ENCODE measurements around the gene COL4A3.

Gene COL4A3

GRCh38 chr2:227160164-227160563 lies 4.3 kb upstream of the COL4A3 start:
- no peak for DNase-seq

DNA sequence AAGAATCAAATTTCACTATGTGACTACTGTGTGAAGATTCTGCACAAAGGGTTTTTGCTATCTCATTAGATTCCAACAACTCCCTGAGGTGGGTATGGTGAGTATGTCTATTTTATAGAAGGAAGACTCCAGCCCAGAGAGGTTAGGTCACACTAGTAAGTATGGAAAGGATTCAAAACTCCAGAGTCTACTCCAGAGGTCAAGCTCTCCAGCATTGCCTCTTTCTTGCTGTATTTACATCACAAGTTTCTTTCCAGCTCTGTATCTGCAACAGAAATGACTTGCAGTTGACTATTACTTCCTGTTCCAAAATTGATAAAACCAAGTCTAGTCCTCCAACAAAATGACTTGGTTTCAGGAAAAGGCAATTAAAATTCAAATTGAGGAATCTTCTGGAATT lies 2.5 kb upstream of the COL4A3 start:
- DNase-seq, result no peak

- DNase-seq, result no peak
These were observed 883 bp upstream of the COL4A3 start for GRCh38 chr2:227163485-227163997.

DNA sequence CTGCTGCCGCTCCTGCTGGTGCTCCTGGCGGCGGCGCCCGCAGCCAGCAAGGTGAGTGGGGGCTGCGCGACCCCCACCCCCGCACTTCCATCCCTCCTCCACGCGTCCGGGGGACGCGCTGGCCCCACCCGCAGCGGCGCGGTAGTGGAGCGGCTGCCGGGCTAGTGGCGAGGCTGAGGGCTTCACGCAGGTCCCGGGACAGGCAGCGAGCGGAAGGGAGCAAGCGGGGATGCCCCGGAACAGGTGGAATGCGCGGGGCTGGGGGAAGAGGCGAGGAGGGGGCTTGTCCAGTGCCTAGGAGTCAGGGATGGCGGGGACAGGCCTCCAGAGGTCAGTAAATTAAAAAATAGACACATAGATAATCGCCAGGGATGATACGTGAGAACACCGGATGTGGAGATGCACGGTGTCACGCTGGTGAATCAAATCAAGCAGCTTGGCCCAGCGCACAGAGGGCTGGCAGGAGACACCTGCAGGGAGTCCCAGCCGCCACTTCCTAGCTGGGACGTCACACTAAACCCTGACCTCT lies 403 bp downstream of the COL4A3 start:
- no peak for DNase-seq

DNA sequence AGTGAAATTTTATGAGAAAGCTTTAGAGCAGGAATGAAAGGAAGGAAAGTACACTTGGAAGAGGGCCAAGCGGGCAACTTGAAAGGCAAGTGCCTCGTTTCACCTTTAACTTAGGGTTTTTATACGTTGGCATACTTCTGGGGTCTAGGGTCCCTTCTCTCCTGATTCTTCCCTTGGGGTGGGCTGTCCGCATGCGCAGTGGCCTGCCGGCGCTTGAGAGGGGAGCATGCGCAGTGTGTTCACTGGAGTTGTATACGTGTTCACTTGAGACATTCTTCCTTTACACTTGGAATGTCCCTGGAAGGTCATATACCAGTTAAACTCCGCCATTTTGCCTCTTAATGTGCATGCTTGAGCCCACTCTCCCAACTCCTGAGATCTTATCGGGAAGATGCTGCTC lies 7.4 kb downstream of the COL4A3 start:
- peak; percentile 5 for DNase-seq

- no peak for DNase-seq
These were observed 13.3 kb downstream of the COL4A3 start for GRCh38 chr2:227177592-227178336.

DNA sequence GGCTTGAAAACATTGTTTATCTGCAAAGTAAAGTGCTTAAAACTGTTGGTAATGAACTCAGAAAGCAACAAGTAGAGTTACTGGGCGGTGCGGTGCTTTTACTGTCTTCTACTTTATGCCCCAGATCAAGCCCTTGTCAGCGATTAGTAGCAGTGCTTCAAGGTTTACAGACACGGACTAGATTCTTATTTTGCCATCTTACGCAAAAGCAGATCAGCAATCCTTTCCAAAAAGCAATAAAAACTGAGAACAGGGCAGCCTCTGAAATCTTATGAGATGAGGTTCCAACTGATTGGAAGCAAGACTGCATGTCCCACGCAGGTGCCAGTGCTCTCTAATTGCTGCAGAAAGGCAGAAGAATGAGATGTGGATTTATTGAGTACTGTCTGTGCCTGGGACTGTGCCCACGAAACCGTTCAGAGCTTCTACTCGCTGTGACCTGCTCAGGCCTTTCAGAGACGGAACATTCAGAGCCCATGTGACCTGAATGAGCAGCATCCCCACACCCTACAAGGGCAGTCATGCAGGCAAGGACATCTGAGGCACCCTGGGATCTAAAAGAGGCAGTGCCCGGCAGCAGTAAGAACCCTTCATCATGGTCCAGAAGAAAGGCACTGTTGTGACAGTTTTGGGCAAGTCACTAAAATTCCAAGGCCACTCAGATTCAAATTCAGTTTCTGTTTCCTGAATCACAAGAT lies 15.7 kb downstream of the COL4A3 start:
- no peak for DNase-seq

- DNase-seq, result no peak
These were observed 16.3 kb downstream of the COL4A3 start for GRCh38 chr2:227180770-227181169.

- DNase-seq, result no peak
These were observed 18.3 kb downstream of the COL4A3 start for GRCh38 chr2:227182765-227183164.

DNA sequence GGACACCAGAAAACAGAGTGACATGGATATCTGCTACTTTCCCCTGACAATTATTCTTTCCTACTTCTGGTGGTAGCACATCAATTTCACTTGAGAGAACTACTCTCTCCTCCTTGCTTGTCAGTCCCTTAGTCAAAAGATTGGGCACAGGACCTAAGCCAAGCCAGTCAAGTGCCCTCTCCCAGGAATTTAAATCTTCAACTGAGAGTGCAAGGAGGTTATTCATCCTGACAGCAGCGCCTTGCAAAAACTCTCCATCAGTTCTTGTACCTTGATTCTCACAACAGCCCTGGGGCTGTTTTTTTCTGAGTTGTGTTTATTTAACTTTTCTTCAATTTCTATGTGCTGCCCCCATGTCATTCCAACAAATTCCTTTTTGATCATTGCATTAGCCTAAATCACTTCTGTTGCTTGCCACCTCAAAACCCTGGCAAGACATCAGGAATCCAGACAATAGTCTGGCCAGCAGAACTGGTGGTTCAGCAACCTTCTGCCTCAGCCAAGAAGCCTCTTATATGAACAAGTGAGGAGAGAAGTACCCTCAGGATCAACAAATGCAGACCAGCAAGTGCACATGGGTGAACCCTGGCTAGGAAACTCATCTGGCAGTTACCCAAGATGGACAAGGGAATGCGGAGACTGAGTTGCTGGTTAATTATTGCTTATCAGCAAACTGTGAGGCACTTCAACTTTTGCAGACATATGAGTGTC lies 19.4 kb downstream of the COL4A3 start:
- DNase-seq, result no peak

- no peak for DNase-seq
These were observed 21.3 kb downstream of the COL4A3 start for GRCh38 chr2:227185615-227186232.

GRCh38 chr2:227186751-227187150 lies 22.3 kb downstream of the COL4A3 start:
- DNase-seq, result no peak

GRCh38 chr2:227188292-227188691 lies 23.9 kb downstream of the COL4A3 start:
- no peak for DNase-seq

DNA sequence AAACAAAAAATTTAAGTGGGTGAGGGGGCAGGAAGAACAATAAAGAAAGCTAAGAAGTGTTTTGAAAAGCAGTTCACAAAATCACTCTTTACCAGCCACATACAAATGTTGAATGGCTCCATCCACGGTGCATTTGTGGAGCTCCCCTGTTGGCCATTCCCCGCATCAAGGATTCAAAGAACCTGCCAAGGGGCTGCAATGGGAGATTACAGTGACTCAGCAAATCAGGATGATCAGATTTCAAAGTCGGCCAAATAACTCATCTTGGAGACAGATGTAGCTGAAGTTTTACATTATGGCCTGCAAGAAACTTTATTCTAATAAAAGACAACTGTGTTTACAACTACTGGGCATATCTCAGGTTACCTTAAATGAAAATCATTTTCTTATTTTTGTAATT lies 26.9 kb downstream of the COL4A3 start:
- DNase-seq, result no peak

DNA sequence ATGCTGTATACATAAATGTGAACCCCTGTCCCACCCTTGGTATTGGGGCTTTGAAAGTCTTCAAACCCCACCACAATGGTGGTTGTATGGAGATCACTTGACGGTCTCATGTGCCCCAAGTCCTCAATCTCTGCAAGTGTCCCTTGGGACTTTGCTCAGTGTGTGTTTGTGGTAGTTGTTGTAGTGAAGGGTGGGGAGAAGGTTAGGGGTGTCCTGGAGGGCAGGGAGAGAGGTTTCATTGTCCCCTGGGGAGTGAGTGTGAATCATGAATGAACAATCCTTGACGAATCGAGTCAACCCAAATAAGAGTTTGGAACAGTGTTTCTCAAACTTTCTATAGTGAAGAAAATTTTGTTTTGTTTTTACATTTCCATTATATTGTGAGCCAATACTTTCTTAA lies 28.1 kb downstream of the COL4A3 start:
- no peak for DNase-seq

GRCh38 chr2:227194219-227194618 lies 29.8 kb downstream of the COL4A3 start:
- DNase-seq, result no peak

GRCh38 chr2:227198866-227199265 lies 34.4 kb downstream of the COL4A3 start:
- DNase-seq, result no peak

GRCh38 chr2:227201771-227202170 lies 37.3 kb downstream of the COL4A3 start:
- no peak for DNase-seq

DNA sequence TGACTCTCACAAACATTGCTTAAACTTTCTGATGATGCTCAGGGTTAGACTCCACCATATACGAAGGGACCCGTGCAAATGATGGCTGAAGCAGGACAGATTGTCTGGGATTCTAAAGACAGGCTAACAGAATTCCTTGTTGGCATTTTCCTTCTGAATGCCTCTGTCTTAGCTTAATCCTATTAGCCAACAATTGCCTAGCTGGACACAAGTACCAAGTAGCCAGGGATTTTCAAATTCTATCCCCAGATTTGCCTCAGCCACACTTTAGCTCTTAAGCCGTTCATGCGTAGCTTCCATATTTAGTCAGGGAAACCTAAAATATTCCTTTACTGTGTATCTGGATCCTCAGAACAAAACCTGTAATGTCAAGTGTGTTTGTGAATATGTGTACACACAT lies 40.0 kb downstream of the COL4A3 start:
- no peak for DNase-seq

DNA sequence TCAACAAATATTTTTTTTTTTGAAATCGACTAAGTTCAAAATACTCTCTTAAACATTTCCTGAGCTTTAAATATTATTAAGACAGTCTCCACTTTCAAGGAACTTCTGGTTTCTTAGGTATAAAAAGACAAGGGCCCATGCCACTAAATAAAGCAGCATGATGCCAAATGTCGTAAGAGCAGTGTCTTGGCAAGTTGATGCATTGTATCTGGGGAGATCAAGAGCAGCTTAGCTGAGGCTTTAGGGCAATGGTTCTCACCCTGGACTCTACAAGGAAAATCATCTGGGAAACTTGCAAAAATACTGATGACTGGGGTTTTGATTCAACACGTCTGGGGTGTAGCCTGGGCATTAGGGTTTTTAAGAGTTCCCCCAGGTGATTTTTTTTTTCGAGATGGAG lies 41.3 kb downstream of the COL4A3 start:
- no peak for DNase-seq

GRCh38 chr2:227206406-227206805 lies 42.0 kb downstream of the COL4A3 start:
- DNase-seq, result no peak

DNA sequence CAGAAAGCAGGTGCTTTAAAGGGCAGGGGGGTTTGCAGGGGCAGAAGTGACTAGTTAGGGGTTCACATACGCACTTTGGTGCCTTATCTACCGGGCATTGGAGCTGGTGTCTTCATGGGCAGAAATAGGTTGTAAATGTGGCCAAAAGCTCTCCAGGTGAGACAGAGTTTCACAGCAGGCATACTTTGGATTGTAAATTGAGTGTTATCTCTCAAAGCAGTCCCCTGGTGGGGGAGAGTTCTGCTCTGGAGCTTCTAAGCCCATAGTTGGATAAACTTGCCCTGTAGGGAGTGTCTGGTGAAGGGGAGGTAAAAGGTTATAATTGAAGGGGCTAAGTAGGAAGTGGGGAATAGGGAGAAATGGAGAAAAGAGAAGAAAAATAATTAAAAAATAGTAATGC lies 43.1 kb downstream of the COL4A3 start:
- no peak for DNase-seq

- no peak for DNase-seq
These were observed 50.2 kb downstream of the COL4A3 start for GRCh38 chr2:227214622-227215041.

Measured in NCI-H2227 treated with DMSO at 0.1 percent for 48 hours (cell line).